GM12878 (cell line): ENCODE results near the gene PRKCB. TPM values are rescaled to one million over a fixed set of nuclear protein-coding genes. Genes with fewer than 3 reads are reported as not detected.

ENCODE experiments used
- ATAC-seq: fragments of 200-7000 bp; cut with Tn5 transposase; 3 replicates; pipeline ENCODE4 v1.9.1; 2020; ENCODE audit warnings: mild to moderate bottlenecking, moderate library complexity
- BruUV-seq: library from RNA; stranded (reverse); fragments of 400-500 nt; replicated peaks from 2 replicates; lab custom pipeline; 2021; lab: Mats Ljungman, UMichigan
- CTCF ChIA-PET: fragments of 300-600 bp; sonication (Branson Sonifier 250); formaldehyde crosslinking; extraction: SDS; loops from one replicate; lab custom pipeline; 2021; ENCODE audit warnings: inconsistent platforms; lab: Yijun Ruan, JAX
- POLR2A ChIA-PET: fragments of 350-600 bp; formaldehyde crosslinking; extraction: SDS; loops from one replicate; lab custom pipeline; 2021; ENCODE audit warnings: inconsistent platforms; lab: Charles Lee
- RAD21 ChIA-PET: fragments of 300-600 bp; sonication (Branson Sonifier 250); formaldehyde crosslinking; loops from one replicate; lab custom pipeline; 2023; ENCODE audit warnings: antibody characterized with exemption; ENCODE audit not compliant: unreplicated experiment; lab: Charles Lee
- SMC1A ChIA-PET: fragments of 300-600 bp; sonication (Branson Sonifier 250); formaldehyde crosslinking; loops from one replicate; lab custom pipeline; 2023; ENCODE audit not compliant: unreplicated experiment, uncharacterized antibody; lab: Charles Lee
- DNase-seq: peaks from one replicate; pipeline ENCODE4 v3.0.0-alpha.2; 2011; ENCODE audit warnings: low read depth, low spot score
- FAIRE-seq: peaks from 3 replicates; lab custom pipeline; 2011; peaks lifted over from hg19 to GRCh38; lab: Jason Lieb, UNC
- H2AFZ ChIP-seq: 2 replicates; pipeline ENCODE4 v1.6.0; 2011; ENCODE audit warnings: low read depth, low read length, control low read depth; ENCODE audit not compliant: control insufficient read depth
- H3K27ac ChIP-seq: 2 replicates; pipeline ENCODE4 v1.5.1; 2011; ENCODE audit warnings: control low read depth; ENCODE audit not compliant: control insufficient read depth, insufficient read depth
- H3K27me3 ChIP-seq, 2 experiments: replicated peaks in 1 of 2; 2 replicates each; pipeline versions ENCODE4 v1.6.0 to v1.6.1; 2011; ENCODE audit warnings: low read length in 1 of 2; ENCODE audit not compliant: control insufficient read depth in 2 of 2, insufficient read depth in 2 of 2
- H3K36me3 ChIP-seq, 2 experiments: 2 replicates each; pipeline ENCODE4 v1.5.1; 2011; ENCODE audit warnings: low read length in 1 of 2; ENCODE audit not compliant: control insufficient read depth in 2 of 2, insufficient read depth in 2 of 2
- H3K4me1 ChIP-seq: 2 replicates; pipeline ENCODE4 v1.6.1; 2011; ENCODE audit warnings: mild to moderate bottlenecking, low read length, moderate library complexity, mixed read lengths; ENCODE audit not compliant: control insufficient read depth, insufficient read depth
- H3K4me2 ChIP-seq: 2 replicates; pipeline ENCODE4 v1.6.0; 2011; ENCODE audit warnings: control low read depth; ENCODE audit not compliant: control insufficient read depth, insufficient read depth
- H3K4me3 ChIP-seq: fragments of 200-600 bp; sonication (generic); 2 replicates; pipeline ENCODE4 v1.5.1; 2016
- H3K79me2 ChIP-seq: 2 replicates; pipeline ENCODE4 v1.6.0; 2011; ENCODE audit warnings: low read length; ENCODE audit not compliant: control insufficient read depth, insufficient read depth
- H3K9ac ChIP-seq: 2 replicates; pipeline ENCODE4 v1.8.0; 2011; ENCODE audit warnings: low read length, control low read depth, mixed read lengths; ENCODE audit not compliant: control insufficient read depth, insufficient read depth
- H3K9me3 ChIP-seq: replicated peaks from 3 replicates; pipeline ENCODE4 v1.5.1; 2011; ENCODE audit warnings: mild to moderate bottlenecking, low read length; ENCODE audit not compliant: control insufficient read depth, insufficient read depth
- H4K20me1 ChIP-seq: 2 replicates; pipeline ENCODE4 v1.6.0; 2011; ENCODE audit not compliant: control insufficient read depth, insufficient read depth
- CHD2 ChIP-seq: IDR thresholded peaks from 2 replicates; pipeline ENCODE4 v1.6.1; 2011; ENCODE audit warnings: low read depth, low read length, improper control_type of control experiment, borderline replicate concordance
- ETV6 ChIP-seq, 2 experiments: fragments of 450-650 bp in 1 of 2; IDR thresholded peaks in 1 of 2; conservative IDR thresholded peaks in 1 of 2; 2 replicates each; pipeline ENCODE4 v1.6.1; 2014; ENCODE audit warnings: antibody characterized with exemption in 1 of 2, borderline replicate concordance in 1 of 2, low read depth in 1 of 2, mild to moderate bottlenecking in 1 of 2, moderate library complexity in 1 of 2
- NFYA ChIP-seq: IDR thresholded peaks from 2 replicates; pipeline ENCODE4 v1.6.1; 2011; ENCODE audit warnings: low read depth, mild to moderate bottlenecking, low read length, improper control_type of control experiment, borderline replicate concordance
- NR2F1 ChIP-seq: fragments of 450-650 bp; conservative IDR thresholded peaks from 2 replicates; pipeline ENCODE4 v1.6.1; 2017; ENCODE audit warnings: mild to moderate bottlenecking
- PAX5 ChIP-seq: IDR thresholded peaks from 2 replicates; pipeline ENCODE4 v1.6.1; 2011; ENCODE audit warnings: low read depth, low read length, borderline replicate concordance
- RELA ChIP-seq: fragments of 450-650 bp; IDR thresholded peaks from 2 replicates; pipeline ENCODE4 v1.8.0; 2014; ENCODE audit warnings: borderline replicate concordance; ENCODE audit not compliant: partially characterized antibody
- SMAD1 ChIP-seq: fragments of 450-650 bp; IDR thresholded peaks from 2 replicates; pipeline ENCODE4 v1.6.1; 2018; ENCODE audit warnings: mild to moderate bottlenecking, low read depth; ENCODE audit not compliant: partially characterized antibody
- SMC3 ChIP-seq: IDR thresholded peaks from 2 replicates; pipeline ENCODE4 v1.6.1; 2011; ENCODE audit warnings: low read length, improper control_type of control experiment, borderline replicate concordance
- SREBF2 ChIP-seq: IDR thresholded peaks from 2 replicates; pipeline ENCODE4 v1.6.1; 2012; ENCODE audit warnings: mild to moderate bottlenecking, low read length
- TARDBP ChIP-seq: IDR thresholded peaks from 2 replicates; pipeline ENCODE4 v1.6.1; 2016; ENCODE audit warnings: borderline replicate concordance
- TCF7 ChIP-seq: IDR thresholded peaks from 2 replicates; pipeline ENCODE4 v1.6.1; 2014; ENCODE audit warnings: antibody characterized with exemption, borderline replicate concordance
- WGBS: methylation state at CpG from one replicate; pipeline ENCODE4 v1.1.6; 2016; ENCODE audit warnings: low lambda C conversion rate; ENCODE audit not compliant: insufficient replicate concordance, insufficient coverage; ENCODE audit errors: missing lambda C conversion rate; 5-methylcytosine and 5-hydroxymethylcytosine counted together
- in situ Hi-C: fragments of 300-500 bp; cut with MboI; formaldehyde crosslinking; loops from 9 replicates; pipeline ENCODE4 v1.14.3; 2018; ENCODE audit warnings: mixed read lengths
- intact Hi-C: fragments of 100-400 bp; cut with micrococcal nuclease; formaldehyde crosslinking; loops from one replicate; pipeline ENCODE4 v1.14.2; 2022; ENCODE audit not compliant: unreplicated experiment
- polyA plus RNA-seq, 11 experiments: library from polyadenylated mRNA; depleted of rRNA in 4 of 11; unstranded in 6 of 11; stranded (reverse) in 5 of 11; fragments of >200 nt; fragmentation: Nextera tagmentation in 4 of 11; fragmentation: Illumina TruSeq in 1 of 11; extraction: Ambion mirVana in 4 of 11; extraction: Trizol in 1 of 11; gene quantifications; 1 replicate in 1 of 11; 2 replicates in 10 of 11; pipeline versions ENCODE4 v1.2.1 to v1.2.3, GENCODE V29; 2011 to 2016; ENCODE audit warnings: inconsistent platforms in 2 of 11, missing spikeins in 2 of 11, low read depth in 1 of 11
- total RNA-seq, 4 experiments: library from RNA; depleted of rRNA in 3 of 4; stranded (reverse); fragments of >200 nt in 3 of 4; fragmentation: Illumina TruSeq in 1 of 4; extraction: Trizol in 1 of 4; gene quantifications; 2 replicates each; pipeline versions ENCODE4 v1.2.1 to v1.2.3, GENCODE V29; 2013 to 2021

Gene PRKCB
- total and polyA plus RNA-seq, 10 of the 15 experiments (the other 5 are each of a cell fraction or from before 2014, with no cell fraction given) = 21.4 to 158 (median 97.3) TPM

DNA sequence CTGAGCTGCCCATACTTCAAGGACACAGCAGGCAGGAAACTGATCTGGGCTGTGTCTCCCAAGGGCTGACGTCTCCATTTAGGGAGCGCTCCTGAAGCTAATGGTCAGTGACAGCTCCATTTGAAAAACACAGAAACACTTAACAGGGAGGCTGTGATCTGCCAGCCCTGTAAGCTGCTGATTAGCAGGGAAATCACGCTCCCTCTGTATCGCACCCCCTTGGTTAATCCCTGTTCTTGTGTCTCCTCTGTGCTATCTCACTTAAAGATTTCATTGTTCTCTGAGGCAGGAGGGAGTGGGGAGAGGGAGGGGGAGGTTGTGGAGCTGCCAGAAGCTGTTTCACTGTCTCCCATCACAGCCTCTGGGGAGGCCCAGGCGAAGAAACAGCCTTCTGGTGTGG, 372.9 kb downstream of the PRKCB start:
- intact Hi-C loops = no loop called here
- no TSS peak for BruUV-seq
- no peak for TF ChIP-seq TARDBP
- TF ChIP-seq CHD2 = no peak
- TF ChIP-seq SMAD1 = no peak
- TF ChIP-seq TCF7 = no peak
- TF ChIP-seq SREBF2 = no peak
- no peak for TF ChIP-seq RELA
- no peak for TF ChIP-seq ETV6 (conservative IDR thresholded peaks at IDR 0.05 in 1 of 2, IDR thresholded peaks at IDR 0.05 in 1 of 2; ENCODE audit: borderline replicate concordance in 1 of 2, low read depth in 1 of 2)
- no peak for TF ChIP-seq NFYA
- no peak for TF ChIP-seq PAX5
- TF ChIP-seq NR2F1 = no peak
- no peak for TF ChIP-seq SMC3
- Histone ChIP-seq H3K9me3 (no peaks in the 10 kb centered on the region), H3K27ac (no peak overlapping the region), H2AFZ (no peak overlapping the region), H3K4me2 (no peak overlapping the region), H3K36me3 (peaks cover 6 to 37% of the 10 kb centered on the region in 2 experiments), H3K4me3 (no peak overlapping the region), H3K4me1 (peaks cover 3% of the 10 kb centered on the region; the same call in 1 of the 2 replicates), H3K79me2 (no peaks in the 10 kb centered on the region), H3K9ac (no peak overlapping the region), H4K20me1 (no peaks in the 10 kb centered on the region), H3K27me3 (no peaks in the 10 kb centered on the region)
- DNase-seq (no peak), FAIRE-seq (no peak), ATAC-seq (no peak)
- in situ Hi-C loops = no loop called here
- ChIA-PET SMC1A (interaction anchor here (0.6 to 1.6 kb wide), 4 partner anchors 12 to 429 kb away, joined by 3 to 4 read pairs (median 3); no protein-coding TSS in a partner anchor), CTCF (interaction anchor here (1.3 to 1.5 kb wide), 2 partner anchors 12 to 138 kb away, joined by 3 to 4 read pairs; no protein-coding TSS in a partner anchor), POLR2A (no interaction called here), RAD21 (no interaction called here)
- WGBS = 98% methylated on average over 5 of the region's 5 CpGs
